DND-41 (cell line): ENCODE results near the gene EVI5L.

Source experiments
- ATAC-seq: fragments of 200-7000 bp; cut with Tn5 transposase; 3 replicates; pipeline ENCODE4 v1.9.1; 2021; ENCODE audit warnings: low read depth; ENCODE audit not compliant: insufficient read depth
- DNase-seq: peaks from one replicate; pipeline ENCODE4 v3.0.0-alpha.2; 2020
- H2AFZ ChIP-seq: 2 replicates; pipeline ENCODE4 v1.6.0; 2012; ENCODE audit warnings: low read depth, low read length
- H3K27ac ChIP-seq: 2 replicates; pipeline ENCODE4 v1.5.1; 2012; ENCODE audit warnings: low read length, inconsistent platforms
- H3K27me3 ChIP-seq: fragments of 200-600 bp; sonication (generic); 2 replicates; pipeline ENCODE4 v1.6.0; 2012; ENCODE audit warnings: low read length, mild to moderate bottlenecking, inconsistent platforms; ENCODE audit not compliant: insufficient read depth, poor library complexity
- H3K36me3 ChIP-seq: 2 replicates; pipeline ENCODE4 v1.5.1; 2012; ENCODE audit warnings: low read length, inconsistent platforms; ENCODE audit not compliant: insufficient read depth
- H3K4me1 ChIP-seq: 2 replicates; pipeline ENCODE4 v1.5.1; 2012; ENCODE audit warnings: mild to moderate bottlenecking, low read length; ENCODE audit not compliant: insufficient read depth
- H3K4me2 ChIP-seq: 2 replicates; pipeline ENCODE4 v1.6.0; 2012; ENCODE audit warnings: mild to moderate bottlenecking, moderate library complexity, low read length, inconsistent platforms; ENCODE audit not compliant: insufficient read depth
- H3K4me3 ChIP-seq, 2 experiments: fragments of 200-600 bp in 1 of 2; shearing (Covaris generic) in 1 of 2; 2 replicates each; pipeline ENCODE4 v1.5.1; 2012 to 2016; ENCODE audit warnings: inconsistent platforms in 2 of 2, low read length in 2 of 2, mild to moderate bottlenecking in 2 of 2, low read depth in 1 of 2, moderate library complexity in 1 of 2
- H3K79me2 ChIP-seq: 2 replicates; pipeline ENCODE4 v1.6.0; 2012; ENCODE audit warnings: low read length, inconsistent platforms; ENCODE audit not compliant: insufficient read depth
- H3K9ac ChIP-seq: 2 replicates; pipeline ENCODE4 v1.6.0; 2012; ENCODE audit warnings: low read depth, mild to moderate bottlenecking, inconsistent platforms, low read length, moderate library complexity
- H3K9me3 ChIP-seq: 2 replicates; pipeline ENCODE4 v1.5.1; 2012; ENCODE audit warnings: low read length, moderate library complexity, mild to moderate bottlenecking, inconsistent platforms; ENCODE audit not compliant: insufficient read depth, severe bottlenecking
- H4K20me1 ChIP-seq: 2 replicates; pipeline ENCODE4 v1.6.0; 2012; ENCODE audit warnings: low read length; ENCODE audit not compliant: insufficient read depth
- EZH2 ChIP-seq: IDR thresholded peaks from 3 replicates; pipeline ENCODE4 v1.6.1; 2012; ENCODE audit warnings: borderline replicate concordance, low read depth, mild to moderate bottlenecking, moderate library complexity, low read length, inconsistent platforms; ENCODE audit not compliant: severe bottlenecking
- TF ChIP-seq, protein P1 (sequence below): IDR thresholded peaks from 2 replicates; pipeline ENCODE4 v1.5.1; 2012; ENCODE audit warnings: borderline replicate concordance, low read length, moderate library complexity, mild to moderate bottlenecking; ENCODE audit not compliant: poor library complexity, severe bottlenecking; ENCODE audit errors: extremely low read depth

Gene EVI5L

DNA sequence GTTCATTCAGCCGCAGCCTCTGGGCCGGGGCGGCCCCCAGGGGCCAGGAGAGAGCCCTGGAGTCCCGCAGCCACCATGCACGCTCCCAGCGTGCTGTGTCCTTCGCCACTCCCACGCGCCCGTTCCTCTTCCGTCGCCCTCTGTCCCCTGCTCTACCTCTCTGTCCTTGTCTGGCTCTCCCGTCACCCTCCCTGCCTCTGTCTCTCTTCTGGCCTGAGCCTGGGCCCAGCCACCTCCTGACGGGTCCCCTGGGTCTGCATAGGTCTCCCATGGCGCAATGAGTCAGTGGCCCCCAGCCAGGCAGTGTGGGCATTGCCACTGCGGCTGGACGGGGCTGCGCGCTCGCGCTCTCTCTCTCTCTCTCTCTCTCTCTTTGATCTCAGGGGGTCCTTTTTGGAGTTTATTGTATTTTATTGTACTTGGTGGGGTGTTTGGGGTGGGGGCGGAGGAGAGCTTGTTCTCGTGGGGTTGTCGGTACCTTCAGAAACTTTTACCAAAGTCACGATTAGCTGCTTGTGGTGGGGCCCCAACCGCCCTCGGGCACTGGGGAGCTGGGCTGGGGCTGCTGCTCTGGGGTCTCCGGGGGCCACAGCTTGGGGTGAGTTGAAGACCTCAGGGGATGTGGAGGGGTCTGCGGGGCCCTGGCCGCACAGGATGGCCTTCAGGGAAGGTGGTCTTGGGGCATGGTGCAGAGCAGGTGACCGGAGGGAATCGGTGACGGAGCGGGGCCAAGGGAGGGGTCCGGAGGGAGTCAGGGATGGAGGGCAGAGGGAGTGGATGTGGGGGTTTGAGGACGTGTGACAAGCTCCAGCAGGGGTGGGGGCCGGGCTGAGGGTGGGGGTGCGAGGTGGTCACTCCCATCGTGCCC lies 82.9 kb downstream of the EVI5L start:
- H3K4me2 ChIP-seq = no peak overlapping the region
- H3K4me1 ChIP-seq = 0 out of 2 replicates have a peak, but pooled peaks cover 2% of the 10 kb centered on the region
- H3K4me3 ChIP-seq = no peak overlapping the region
- DNase-seq (no peak), ATAC-seq (no peak)
- no peak overlapping the region for H3K9ac ChIP-seq
- peaks cover 47% of the 10 kb centered on the region for H3K36me3 ChIP-seq
- peaks cover 18% of the 10 kb centered on the region for H3K79me2 ChIP-seq
- H3K9me3 ChIP-seq = no peaks in the 10 kb centered on the region
- H4K20me1 ChIP-seq = peaks cover 49% of the 10 kb centered on the region
- peaks cover 12% of the 10 kb centered on the region for H3K27me3 ChIP-seq
- H2AFZ ChIP-seq = no peak overlapping the region
- TF ChIP-seq, protein P1, sequence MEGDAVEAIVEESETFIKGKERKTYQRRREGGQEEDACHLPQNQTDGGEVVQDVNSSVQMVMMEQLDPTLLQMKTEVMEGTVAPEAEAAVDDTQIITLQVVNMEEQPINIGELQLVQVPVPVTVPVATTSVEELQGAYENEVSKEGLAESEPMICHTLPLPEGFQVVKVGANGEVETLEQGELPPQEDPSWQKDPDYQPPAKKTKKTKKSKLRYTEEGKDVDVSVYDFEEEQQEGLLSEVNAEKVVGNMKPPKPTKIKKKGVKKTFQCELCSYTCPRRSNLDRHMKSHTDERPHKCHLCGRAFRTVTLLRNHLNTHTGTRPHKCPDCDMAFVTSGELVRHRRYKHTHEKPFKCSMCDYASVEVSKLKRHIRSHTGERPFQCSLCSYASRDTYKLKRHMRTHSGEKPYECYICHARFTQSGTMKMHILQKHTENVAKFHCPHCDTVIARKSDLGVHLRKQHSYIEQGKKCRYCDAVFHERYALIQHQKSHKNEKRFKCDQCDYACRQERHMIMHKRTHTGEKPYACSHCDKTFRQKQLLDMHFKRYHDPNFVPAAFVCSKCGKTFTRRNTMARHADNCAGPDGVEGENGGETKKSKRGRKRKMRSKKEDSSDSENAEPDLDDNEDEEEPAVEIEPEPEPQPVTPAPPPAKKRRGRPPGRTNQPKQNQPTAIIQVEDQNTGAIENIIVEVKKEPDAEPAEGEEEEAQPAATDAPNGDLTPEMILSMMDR = no peak
- TF ChIP-seq EZH2 = no peak
- H3K27ac ChIP-seq = no peak overlapping the region

DNA sequence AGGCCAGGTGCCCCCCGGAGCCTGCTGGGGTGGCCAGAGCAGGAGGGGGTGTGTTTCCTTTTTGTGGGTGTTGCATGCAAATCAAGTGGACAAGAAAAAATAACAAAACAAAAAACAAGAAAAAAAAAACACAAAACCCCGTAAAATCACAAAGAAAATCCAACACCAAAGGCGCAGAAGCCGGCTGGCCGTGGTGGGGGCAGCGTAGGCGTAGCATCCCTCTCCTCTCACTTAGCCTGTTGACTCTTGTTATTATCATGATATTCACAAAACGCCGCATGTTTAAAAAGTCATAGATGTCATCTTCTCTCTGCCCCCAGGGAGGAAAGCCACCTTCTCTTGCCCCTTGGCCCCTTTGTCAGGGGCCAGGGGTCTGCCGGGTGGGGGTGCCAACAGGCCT lies 83.6 kb downstream of the EVI5L start:
- no peak for DNase-seq
- H3K79me2 ChIP-seq = peaks cover 11% of the 10 kb centered on the region
- no peaks in the 10 kb centered on the region for H3K9me3 ChIP-seq
- H3K27ac ChIP-seq = no peak overlapping the region
- H4K20me1 ChIP-seq = peaks cover 42% of the 10 kb centered on the region
- no peak overlapping the region for H2AFZ ChIP-seq
- peaks cover 12% of the 10 kb centered on the region for H3K27me3 ChIP-seq
- no peak for ATAC-seq
- peaks cover 44% of the 10 kb centered on the region for H3K36me3 ChIP-seq
- no peak overlapping the region for H3K9ac ChIP-seq
- TF ChIP-seq, protein P1 = no peak
- no peak for TF ChIP-seq EZH2
- no peak overlapping the region for H3K4me2 ChIP-seq
- H3K4me3 ChIP-seq = no peak overlapping the region
- H3K4me1 ChIP-seq = peaks cover 2% of the 10 kb centered on the region; the same call in 1 of the 2 replicates

DNA sequence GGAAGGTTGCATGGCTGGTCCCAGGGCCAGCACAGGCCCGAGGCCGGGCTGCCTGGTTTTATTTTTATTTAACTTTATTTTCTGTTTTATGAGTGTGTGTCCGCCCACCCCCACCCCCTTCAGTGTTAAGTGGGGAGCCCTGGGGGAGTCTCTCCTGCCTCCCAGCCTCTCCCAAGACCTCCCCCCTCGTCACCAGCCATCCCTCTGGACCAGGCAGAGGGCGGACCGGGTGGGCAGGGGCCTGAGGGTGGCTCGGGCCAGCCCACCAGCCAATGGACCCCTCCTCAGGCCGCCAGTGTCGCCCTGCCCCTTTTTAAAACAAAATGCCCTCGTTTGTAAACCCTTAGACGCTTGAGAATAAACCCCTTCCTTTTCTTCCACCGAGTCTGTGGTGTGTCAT lies 84.1 kb downstream of the EVI5L start:
- TF ChIP-seq, protein P1 = no peak
- no peak for TF ChIP-seq EZH2

More for the DNA sequence above, 84.1 kb downstream of the EVI5L start:
- no peak overlapping the region for H3K27ac ChIP-seq
- no peak overlapping the region for H3K4me2 ChIP-seq
- no peak overlapping the region for H2AFZ ChIP-seq
- H3K4me3 ChIP-seq = no peak overlapping the region
- DNase-seq = no peak
- peaks cover 7% of the 10 kb centered on the region for H3K4me1 ChIP-seq
- no peak for ATAC-seq
- peaks cover 40% of the 10 kb centered on the region for H3K36me3 ChIP-seq
- peaks cover 7% of the 10 kb centered on the region; the same call in 1 of the 2 replicates for H3K79me2 ChIP-seq
- H3K9me3 ChIP-seq = no peaks in the 10 kb centered on the region
- H3K27me3 ChIP-seq = peaks cover 12% of the 10 kb centered on the region
- peaks cover 38% of the 10 kb centered on the region for H4K20me1 ChIP-seq
- no peak overlapping the region for H3K9ac ChIP-seq
